Brain microvascular endothelial cell (primary cell): Measurements from ENCODE around the gene DPF3.

Source experiments
- DNase-seq: peaks from one replicate; pipeline ENCODE4 v3.0.0-alpha.2; 2020
- H3K27ac ChIP-seq: fragments of 250-450 bp; sonication (Bioruptor Pico); 2 replicates; pipeline ENCODE4 v1.5.1; 2020; ENCODE audit warnings: mild to moderate bottlenecking, moderate library complexity
- H3K27me3 ChIP-seq: fragments of 250-450 bp; sonication (Bioruptor Pico); replicated peaks from 2 replicates; pipeline ENCODE4 v1.5.1; 2020; ENCODE audit warnings: mild to moderate bottlenecking
- H3K36me3 ChIP-seq: fragments of 250-450 bp; sonication (Bioruptor Pico); replicated peaks from 2 replicates; pipeline ENCODE4 v1.5.1; 2020; ENCODE audit warnings: mild to moderate bottlenecking
- H3K4me3 ChIP-seq: 2 replicates; pipeline ENCODE4 v1.5.1; 2011; ENCODE audit warnings: low read depth, mild to moderate bottlenecking, control low read depth, low read length, moderate library complexity
- in situ Hi-C: cut with HindIII; loops from 2 replicates; pipeline ENCODE4 v1.10.0; 2017; ENCODE audit warnings: low sequenced_read_pairs, low pct_ligation_motif_present
- TF ChIP-seq, protein P1 (sequence below): IDR thresholded peaks from 2 replicates; pipeline ENCODE4 v1.5.1; 2011; ENCODE audit warnings: low read depth, mild to moderate bottlenecking, moderate library complexity, low read length, control low read depth, inconsistent platforms; ENCODE audit errors: missing control alignments

Gene DPF3

DNA sequence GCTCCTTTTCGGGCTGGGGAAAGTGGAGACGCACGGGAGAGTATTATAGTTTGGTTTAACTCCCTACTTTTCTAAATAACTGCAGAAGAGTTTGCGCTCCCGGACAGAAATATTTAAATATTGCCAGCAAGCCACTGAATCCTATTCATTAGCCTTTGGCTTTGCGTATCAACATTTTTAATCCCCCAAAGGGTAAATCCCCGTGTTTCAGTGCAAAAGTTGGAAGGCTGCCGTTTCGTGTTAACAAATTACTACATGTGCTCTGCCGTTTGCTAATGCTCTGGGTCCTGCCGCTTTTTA, 372 bp upstream of the DPF3 start:
- H3K4me3 ChIP-seq: peak overlapping the region; percentile 67
- no peak for DNase-seq
- no peaks in the 10 kb centered on the region for H3K36me3 ChIP-seq
- TF ChIP-seq, protein P1, sequence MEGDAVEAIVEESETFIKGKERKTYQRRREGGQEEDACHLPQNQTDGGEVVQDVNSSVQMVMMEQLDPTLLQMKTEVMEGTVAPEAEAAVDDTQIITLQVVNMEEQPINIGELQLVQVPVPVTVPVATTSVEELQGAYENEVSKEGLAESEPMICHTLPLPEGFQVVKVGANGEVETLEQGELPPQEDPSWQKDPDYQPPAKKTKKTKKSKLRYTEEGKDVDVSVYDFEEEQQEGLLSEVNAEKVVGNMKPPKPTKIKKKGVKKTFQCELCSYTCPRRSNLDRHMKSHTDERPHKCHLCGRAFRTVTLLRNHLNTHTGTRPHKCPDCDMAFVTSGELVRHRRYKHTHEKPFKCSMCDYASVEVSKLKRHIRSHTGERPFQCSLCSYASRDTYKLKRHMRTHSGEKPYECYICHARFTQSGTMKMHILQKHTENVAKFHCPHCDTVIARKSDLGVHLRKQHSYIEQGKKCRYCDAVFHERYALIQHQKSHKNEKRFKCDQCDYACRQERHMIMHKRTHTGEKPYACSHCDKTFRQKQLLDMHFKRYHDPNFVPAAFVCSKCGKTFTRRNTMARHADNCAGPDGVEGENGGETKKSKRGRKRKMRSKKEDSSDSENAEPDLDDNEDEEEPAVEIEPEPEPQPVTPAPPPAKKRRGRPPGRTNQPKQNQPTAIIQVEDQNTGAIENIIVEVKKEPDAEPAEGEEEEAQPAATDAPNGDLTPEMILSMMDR: no peak
- in situ Hi-C loops: no loop called here
- H3K27me3 ChIP-seq: no peaks in the 10 kb centered on the region
- H3K27ac ChIP-seq: no peak overlapping the region

DNA sequence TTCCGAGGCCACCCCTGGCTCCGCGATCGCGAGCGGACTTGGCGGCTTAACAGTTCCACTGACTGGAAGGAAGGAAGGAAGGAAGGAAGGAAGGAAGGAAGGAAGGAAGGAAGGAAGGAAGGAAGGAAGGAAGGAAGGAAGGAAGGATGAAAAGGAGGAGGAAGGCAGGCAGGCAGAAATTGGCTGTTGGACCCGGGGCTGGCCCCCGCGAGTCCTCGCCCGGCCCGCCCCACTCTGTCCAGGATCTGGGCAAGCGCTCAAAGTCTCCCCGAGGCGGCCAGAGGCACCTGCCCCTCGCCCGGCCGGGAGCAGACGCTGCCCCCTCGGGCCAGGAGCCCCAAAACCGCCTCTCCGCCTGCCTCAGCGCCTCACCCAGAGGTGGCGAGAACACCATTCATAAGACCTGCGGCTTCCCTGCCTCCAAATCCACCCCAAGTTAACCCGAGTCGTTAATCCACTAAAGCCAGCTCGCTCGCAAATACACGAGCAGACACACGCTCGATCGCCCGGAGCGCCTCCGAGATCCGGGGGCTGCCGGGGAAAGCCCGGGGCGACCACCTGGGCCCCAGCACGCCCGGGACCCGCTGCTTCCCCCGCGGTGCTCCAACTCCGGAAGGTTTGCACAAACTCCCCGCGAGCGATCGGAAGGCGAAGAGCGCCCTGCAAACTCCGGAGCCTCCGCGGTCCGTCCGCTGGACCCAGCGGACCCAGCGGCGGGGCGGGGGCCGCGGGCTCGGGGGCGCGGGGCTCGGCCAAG, 844 bp downstream of the DPF3 start:
- DNase-seq: no peak
- peak overlapping the region; percentile 20 for H3K27ac ChIP-seq
- no peaks in the 10 kb centered on the region for H3K27me3 ChIP-seq

DNA sequence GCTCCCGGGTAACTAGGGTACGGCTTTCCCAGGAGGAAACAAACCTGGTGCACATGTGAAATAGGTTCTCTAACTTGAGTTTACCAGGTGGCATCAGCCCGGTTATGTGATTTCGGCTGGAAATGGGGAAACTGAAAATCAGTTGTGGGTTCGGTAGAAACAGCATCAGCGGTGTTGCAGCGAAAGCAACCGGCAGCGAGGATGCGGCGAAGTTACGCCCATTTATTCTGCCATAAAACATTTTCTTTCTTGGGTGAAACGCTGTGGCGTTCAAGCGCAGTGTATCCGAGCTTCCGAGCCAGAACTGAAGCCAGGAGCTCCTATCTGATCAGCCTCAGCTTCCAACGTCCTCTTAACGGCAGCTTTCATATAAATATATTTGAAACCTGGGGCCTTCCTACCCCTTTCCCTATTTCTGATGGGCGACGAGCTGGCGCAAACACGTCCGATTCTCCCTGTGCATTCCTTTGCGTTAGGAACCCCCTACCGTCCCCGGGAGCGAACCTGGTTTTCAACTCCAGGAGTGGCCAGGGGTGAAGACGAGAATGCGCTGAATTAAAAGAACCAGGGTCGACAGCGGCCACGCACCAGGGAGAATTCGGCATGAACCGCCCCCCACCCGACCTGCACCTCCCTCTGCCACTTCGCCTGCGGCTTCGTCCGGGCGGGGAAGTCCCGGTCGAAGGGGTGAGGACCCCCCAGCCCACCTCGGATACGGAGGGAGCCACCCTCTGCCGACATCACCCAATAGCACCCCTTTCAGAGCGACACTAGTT, 1.6 kb downstream of the DPF3 start:
- in situ Hi-C loops: no loop called here
- peak overlapping the region; percentile 67 for H3K4me3 ChIP-seq
- H3K27me3 ChIP-seq: no peaks in the 10 kb centered on the region
- H3K27ac ChIP-seq: peak overlapping the region; percentile 6
- H3K36me3 ChIP-seq: no peaks in the 10 kb centered on the region
- peak; percentile 37 for DNase-seq
- TF ChIP-seq, protein P1: peak; percentile 36

More for the DNA sequence above, 844 bp downstream of the DPF3 start:
- in situ Hi-C loops: no loop called here
- no peaks in the 10 kb centered on the region for H3K36me3 ChIP-seq
- TF ChIP-seq, protein P1: no peak
- H3K4me3 ChIP-seq: peak overlapping the region; percentile 67

DNA sequence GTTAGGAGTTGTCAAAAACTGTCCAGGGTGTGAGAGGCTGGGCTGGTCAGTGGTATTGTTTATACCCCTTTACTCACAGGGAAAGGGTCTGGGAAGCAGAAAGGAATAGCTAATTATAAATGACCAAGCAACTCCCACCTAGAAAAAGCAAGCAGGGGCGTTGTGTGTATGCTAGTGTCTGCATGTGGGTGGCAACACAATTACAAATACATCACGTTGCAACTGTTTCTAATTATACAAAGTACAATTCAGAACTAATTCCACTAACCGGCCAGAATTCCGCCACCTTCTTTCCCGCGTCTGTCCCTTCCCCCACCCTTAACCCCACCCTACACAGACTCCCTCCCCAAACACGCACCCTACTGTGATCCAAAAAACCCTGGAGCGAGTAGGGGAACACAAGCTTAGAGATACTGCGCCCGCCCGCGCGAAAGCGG, 2.2 kb downstream of the DPF3 start:
- TF ChIP-seq, protein P1: no peak
- Histone ChIP-seq H3K4me3 (peak overlapping the region; percentile 67), H3K36me3 (no peaks in the 10 kb centered on the region), H3K27me3 (no peaks in the 10 kb centered on the region), H3K27ac (no peak overlapping the region)
- no peak for DNase-seq
- in situ Hi-C loops: no loop called here

DNA sequence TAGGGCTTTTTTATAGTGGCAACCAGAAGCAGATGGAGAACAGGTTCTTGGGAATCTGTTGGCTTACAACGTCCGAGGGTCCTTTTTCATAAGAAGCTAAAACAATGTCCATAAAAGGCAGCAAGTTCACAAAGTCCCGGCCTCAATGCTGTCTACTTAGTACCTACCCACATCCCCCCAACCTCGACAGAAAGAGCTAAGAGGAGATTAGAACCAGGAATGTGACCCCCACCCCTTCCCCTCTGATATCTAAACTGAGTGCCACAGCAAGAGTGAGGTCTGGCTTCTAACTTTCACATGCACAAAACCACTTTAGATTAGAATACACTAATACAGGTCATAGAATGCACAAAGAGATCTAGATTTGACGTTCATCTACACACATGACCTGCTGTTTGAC, 4.5 kb downstream of the DPF3 start:
- Histone ChIP-seq H3K4me3 (no peak overlapping the region), H3K36me3 (no peaks in the 10 kb centered on the region), H3K27me3 (no peaks in the 10 kb centered on the region), H3K27ac (no peak overlapping the region)
- TF ChIP-seq, protein P1: no peak
- DNase-seq: no peak
- in situ Hi-C loops: no loop called here
